Liver (tissue), 3 donors: ENCODE measurements around the gene SDK2.

ENCODE experiments used
- CTCF ChIP-seq: fragments of 150-350 bp; IDR thresholded peaks from 2 replicates; pipeline ENCODE4 v1.5.1; 2017; ENCODE audit warnings: improper control_type of control experiment, low read depth, low read length; ENCODE audit not compliant: missing input control
- GABPA ChIP-seq, 2 donors: IDR thresholded peaks in 1 of 2; conservative IDR thresholded peaks in 1 of 2; 2 replicates each; pipeline ENCODE4 v1.6.1; 2016; ENCODE audit warnings: antibody characterized with exemption in 2 of 2, mild to moderate bottlenecking in 1 of 2, moderate library complexity in 1 of 2
- REST ChIP-seq: IDR thresholded peaks from 2 replicates; pipeline ENCODE4 v1.6.1; 2016; ENCODE audit warnings: antibody characterized with exemption, mild to moderate bottlenecking
- donor health status: healthy.
- donor health status: healthy.

DNA sequence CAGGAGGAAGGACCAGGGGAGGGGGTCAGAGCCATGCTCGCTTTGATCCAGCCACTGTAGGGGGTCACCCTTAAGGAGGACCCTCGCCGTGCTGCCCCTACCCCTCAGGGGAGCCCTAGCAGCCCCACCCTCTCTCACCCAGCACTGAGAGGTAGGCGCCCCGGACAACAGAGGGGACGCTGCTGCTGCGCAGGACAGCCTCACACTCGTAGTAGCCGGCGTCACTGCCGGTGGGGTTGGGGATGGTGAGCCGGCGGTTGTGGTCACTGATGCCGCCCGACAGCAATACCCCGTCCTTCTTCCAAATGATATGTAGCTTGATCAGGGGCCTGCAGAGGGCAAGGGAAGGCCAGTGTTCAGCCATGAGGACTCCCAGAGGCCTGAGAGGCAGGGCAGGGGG, 206.4 kb downstream of the SDK2 start:
- TF ChIP-seq CTCF (no peak), GABPA (IDR thresholded peaks at IDR 0.05 in 1 of 2, conservative IDR thresholded peaks at IDR 0.05 in 1 of 2) (no peak), REST (no peak)
